GM10847 (cell line): ENCODE results near the gene PPP1R1A.

Experiments
- POLR2A ChIP-seq: IDR thresholded peaks from 2 replicates; pipeline ENCODE4 v1.6.1; 2011; ENCODE audit not compliant: insufficient read length; ENCODE audit errors: extremely low read depth

PPP1R1A gene, protein sequence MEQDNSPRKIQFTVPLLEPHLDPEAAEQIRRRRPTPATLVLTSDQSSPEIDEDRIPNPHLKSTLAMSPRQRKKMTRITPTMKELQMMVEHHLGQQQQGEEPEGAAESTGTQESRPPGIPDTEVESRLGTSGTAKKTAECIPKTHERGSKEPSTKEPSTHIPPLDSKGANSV

DNA sequence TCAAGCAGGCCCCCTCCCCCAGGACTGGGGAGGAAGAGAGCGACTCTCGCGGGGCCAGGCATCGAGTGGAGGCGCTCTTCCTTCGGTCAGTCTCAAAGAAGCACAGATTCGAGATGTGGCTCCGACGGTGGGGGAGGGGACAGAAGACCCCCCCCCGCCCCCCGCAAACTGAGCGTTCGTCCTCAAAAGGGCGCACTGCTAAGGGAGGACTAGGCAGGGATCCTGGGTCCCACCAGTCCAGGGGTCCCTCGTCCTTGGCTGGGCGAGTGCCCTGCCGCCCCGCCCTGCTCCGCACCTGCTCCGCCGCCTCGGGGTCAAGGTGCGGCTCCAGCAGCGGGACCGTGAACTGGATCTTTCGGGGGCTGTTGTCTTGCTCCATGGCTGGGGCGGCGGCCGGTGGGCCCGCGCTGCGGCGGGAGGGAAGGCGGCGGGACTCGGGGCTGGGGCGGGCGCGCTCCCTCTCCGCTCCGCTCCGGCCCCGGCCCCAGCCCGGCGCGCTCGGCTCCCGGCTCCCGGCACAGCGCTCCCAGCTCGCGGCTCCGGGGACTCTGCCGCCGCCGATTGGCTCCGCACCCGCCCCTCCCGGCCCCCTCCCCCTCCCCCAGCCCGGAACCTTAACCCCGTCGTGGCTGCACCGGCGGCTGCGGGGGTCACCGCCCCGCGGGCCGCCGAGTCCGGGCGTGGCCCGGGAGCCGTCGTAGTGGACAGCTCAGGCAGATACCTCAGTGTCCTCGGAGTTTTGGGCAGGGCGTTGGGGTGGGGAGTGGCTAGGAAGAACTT is at the start of gene PPP1R1A:
Gene PPP1R1A (minus strand): TSS at position 550 of the 780 bp plus-strand sequence. CDS start 171 bp downstream, at position 379.
- no peak for TF ChIP-seq POLR2A

DNA sequence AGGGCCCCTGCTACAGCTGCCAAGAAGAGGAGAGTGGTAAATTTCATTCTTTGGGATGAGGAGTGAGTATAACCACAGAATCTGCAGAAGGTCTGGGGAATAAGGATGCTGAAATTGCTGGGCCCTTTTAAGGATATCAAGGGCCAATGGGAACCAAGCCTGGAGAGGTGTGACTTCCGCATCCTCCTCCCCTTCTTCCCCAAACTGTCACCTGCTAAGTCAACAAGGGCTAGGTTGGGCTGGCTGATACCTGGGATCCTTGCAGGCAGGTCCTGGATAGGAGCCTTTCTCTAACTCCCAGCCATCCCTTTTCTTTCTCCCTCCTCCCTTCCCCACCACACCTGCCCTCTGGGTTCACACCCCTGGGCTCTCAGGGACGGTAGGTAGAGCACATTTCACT is 46.3 kb upstream of the PPP1R1A start, which contains the start of gene LACRT:
Gene LACRT (minus strand): TSS at position 101 of the 400 bp plus-strand sequence. CDS start 54 bp downstream, at position 47.
- TF ChIP-seq POLR2A: no peak

DNA sequence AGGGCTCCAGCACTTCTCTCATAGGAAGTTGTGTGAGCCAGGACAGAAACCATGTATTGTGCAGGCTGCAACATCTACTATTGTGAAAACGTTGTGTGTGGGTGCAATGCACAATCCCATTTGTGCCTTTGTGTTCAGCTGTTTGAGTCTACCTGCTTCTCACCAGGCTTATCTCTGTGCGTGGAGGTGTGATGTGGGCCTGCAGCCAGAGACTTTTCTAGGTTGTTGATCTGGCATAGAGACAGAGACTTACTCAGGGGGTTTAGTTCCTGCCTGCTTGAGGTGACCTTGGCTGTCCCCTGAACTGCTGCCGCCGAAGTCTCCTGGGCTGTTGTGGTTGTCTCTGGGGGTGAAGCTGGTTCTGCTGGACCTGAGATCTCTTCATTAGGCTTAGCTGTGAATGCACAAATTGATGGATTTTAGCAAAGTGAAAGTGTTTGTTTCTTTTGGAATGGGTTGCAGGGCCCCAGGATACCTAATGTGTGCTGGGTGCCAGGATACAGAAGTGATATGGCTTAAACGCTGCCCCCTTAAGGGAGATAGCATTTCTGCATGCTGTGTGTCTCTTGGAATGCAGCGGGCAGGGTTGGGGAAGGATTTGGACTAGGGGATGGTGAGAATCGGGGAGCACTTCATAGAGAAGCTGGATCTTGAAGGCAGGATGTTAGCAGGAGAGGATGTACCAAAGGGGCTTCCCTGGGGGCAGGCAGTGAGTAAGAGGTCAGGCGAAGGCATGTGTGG is 43.7 kb upstream of the PPP1R1A start:
- TF ChIP-seq POLR2A: no peak

DNA sequence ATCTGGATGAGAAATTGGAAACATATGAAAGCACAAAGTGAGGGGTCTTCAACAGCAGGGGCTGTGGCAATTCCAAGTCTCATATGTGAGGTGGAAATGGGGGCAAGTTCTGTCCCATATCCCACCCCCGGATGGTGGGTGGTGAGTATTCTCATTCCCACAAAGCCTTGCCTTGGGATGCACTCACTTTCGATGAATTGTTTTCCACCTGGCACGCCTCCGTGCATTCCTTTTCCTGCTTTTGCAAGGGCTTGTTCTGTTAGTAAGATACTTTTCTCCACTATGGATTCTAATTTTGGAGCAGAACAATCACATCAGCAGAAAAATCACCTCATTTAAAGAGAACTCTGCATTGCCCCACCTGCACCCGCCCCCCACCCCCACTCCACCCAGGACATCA is 43.1 kb upstream of the PPP1R1A start:
- TF ChIP-seq POLR2A: no peak

DNA sequence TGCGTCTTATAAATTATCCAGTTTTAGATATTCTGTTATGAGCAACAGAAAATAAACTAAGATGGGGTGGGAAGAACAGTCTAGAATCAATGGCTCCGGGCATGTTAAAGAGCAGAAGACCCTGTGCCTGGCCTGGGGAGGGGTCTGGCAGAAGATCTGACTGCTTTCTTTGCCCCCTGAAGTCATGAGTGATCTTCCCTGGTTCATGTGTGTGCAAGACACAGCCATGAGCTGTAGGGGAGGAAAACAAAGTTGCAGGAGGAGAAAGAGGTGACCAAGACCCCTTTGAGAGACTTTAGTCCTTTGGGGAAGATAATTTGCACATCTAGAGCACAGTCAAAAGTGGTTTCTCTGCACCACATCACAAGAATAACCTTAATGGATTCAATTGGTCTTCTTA is 41.5 kb upstream of the PPP1R1A start:
- TF ChIP-seq POLR2A: no peak

DNA sequence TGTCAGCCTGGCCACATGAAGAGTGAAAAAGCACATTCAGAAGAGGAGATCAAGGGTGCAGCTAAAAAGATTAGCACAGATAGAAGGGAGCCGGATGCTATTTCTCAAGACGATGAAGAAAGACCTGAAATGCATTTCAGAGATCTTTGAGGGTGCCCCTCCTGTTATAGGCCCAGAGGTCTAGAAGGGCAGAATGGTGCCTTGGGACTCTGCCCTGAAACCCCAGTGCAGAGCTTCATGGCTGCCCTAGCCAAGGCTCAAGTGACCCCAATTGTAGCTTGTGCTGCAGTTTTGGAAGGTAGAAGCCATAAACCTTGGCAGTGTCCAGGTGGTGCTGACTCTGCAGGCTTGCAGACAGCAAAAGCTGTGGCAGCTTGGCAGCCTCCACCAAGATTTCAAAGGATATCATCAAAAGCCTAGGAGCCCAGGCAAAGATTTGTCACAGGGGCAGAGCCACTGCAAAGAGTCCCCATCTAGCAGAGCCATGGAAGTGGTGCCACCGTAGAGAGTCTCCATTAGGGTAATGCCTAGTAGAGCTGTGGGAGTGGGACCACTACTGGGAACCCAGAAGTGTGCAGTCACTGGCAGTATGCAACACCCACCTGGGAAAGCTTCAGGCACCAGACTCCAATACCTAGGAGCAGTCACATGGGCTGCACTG is 39.9 kb upstream of the PPP1R1A start:
- TF ChIP-seq POLR2A: no peak

DNA sequence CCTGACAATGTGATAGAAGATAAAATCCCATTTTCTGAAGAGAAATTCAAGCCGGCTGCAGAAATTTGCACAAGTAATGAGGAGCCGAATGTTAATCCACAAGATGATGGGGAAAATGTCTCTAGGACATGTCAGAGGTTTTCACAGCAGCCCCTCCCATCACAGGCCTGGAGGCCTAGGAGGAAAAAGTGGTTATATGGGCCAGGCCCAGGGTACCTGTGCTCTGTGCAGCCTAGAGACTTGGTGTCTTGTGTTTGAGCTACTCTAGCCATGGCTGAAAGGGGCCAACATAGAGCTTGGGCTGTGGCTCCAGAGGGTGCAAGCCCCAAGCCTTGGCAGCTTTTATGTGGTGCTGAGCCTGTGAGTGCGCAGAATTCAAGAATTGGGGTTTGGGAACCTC is 38.8 kb upstream of the PPP1R1A start:
- no peak for TF ChIP-seq POLR2A

DNA sequence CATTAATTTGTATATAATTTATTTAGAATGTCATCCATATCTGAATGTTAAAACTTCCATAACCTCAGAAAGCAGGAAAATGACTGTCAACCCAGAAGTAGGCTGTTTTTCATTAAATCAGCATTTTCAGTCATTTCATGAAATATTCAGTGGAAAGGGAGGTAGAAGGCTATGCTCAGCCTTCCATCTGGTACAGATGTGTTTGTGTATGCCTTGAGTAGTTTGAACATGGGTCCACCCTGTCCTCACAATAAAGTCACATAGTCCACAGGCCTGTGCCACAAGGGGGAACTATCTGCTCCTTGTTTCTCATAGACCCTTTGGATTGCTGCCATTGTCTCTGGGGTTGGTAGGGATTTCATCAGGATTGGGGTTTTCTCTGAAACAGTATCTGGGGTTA is 37.1 kb upstream of the PPP1R1A start:
- TF ChIP-seq POLR2A: no peak

DNA sequence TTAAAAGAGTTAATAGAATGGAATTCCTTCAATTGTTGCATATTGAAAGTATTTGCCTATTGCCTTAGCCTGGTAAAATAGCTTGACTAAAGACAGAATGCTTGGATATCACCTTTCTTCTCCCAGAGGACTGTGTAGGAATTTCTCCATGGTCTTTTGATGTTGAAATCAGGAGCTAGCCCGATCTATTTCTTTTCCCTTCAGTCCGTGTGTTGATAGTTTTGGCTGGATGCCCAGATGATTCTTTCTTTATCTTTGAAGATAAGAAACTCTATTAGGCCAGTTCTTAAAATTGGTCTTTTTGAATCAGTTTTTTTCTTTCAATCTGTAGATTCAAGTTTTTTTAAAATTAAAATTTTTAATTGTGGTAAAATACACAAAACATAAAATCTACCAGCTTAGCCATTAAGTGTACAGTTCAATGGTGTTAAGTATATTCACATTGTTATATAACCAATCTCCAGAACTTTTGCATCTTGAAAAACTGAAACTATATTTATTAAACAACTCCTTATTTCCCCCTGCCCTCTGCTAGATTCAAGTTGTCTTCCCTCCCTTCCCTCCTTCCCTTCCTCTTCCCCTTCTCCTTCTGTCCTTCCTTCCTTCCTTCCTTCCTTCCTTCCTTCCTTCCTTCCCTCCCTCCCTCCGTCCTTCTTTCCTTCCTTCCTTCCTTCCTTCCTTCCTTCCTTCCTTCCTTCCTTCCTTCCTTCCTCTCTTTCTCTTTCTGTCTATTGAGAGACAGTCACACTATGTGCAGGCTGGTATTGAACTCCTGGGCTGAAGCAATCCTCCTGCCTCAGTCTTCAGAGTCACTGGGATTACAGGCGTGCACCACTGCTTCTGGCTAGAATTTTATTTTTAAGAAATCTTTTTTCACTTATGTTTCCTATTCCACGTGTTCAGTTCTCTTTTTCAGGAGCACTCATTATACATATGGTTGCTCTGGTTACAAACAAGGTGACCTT is 36.1 kb upstream of the PPP1R1A start:
- TF ChIP-seq POLR2A: no peak

DNA sequence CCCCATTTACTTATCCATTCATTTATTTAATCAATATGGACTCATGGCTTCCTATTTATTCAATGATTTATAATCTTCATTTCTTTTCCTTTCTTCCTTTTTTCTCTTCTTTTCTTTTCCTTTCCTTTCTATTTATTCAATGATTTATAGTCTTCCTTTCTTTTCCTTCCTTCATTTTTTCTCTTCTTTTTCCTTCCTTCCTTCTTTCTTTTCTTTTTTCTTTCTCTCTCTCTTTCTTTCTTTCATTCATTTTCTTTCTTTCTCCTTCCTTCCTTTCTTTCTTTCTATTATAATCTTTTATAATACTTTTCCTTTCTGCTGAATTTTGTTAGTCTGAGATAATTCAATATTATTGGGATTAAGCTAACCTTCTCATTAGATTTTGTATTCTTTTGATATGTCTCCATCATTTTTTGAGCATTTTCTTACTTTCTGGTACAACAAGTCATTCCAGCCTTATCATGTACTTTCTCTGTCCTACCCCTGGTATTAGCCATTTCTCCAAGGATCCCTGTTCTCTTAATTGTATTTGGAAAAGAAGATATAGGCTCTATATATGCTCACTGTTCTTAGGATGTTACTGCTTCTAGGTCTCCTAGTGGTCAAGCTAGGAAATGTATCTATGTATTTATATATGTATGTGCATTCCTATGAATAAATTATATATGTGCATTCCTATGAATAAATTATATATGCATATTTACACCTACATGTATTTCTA is 34.2 kb upstream of the PPP1R1A start:
- TF ChIP-seq POLR2A: no peak

DNA sequence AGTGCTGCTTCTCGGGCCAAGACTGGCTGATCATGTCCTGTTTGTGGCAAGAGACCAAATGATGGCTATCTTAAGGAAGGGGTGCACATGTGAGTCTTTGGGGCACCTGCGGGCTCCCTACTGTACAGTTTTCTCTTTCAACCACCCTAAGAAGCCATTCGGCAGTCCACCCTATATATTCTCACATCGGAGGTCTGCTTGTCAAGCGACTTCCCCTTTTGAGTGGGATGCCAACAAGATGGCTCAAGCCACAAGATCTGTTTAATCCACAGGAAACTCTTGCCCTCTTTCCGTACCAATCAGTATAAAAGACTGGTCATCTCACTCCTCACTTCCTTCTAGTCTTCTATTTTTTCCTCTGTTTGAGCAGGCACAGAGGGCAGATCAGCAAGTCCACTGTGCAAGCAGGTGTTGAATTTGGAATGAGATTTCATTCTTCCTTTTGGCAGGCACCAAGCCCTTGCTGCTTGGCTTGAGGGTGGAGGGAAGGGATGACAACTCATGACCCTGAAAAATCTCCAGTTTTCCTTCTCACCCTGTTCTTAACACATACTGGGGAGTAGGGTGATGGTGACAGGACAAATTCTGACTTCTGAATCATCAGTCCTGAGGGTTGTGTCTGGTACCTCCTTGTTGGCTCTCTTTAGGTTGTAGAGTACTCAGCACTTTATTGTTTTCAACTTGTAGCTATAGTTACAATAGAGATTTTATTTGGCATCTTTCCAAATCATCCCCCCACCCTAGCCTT is 28.6 kb upstream of the PPP1R1A start:
- TF ChIP-seq POLR2A: no peak

DNA sequence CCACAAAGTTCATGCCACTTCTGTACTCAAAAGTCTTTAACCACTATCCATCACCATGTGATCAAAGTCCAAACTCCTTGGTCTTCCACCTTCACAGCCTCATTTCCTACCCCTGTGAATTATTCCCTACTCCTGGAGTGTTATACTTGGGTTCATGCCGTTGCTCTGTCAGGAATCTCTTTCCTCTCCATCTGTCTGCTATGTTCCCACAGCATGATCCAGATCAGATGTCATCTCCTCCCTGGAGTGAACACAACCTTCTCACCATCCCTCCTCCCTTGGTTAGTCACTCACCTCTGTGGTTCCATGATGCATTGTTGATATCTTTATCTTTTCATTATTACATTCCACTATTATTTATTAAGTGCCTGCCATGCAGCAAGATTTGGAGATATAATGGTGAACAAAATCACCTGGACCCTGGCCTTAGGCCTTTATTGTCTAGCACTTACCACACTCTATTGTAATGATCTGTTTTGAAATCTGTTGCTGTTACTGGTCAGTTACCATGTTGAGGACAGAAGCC is 23.8 kb upstream of the PPP1R1A start:
- no peak for TF ChIP-seq POLR2A

DNA sequence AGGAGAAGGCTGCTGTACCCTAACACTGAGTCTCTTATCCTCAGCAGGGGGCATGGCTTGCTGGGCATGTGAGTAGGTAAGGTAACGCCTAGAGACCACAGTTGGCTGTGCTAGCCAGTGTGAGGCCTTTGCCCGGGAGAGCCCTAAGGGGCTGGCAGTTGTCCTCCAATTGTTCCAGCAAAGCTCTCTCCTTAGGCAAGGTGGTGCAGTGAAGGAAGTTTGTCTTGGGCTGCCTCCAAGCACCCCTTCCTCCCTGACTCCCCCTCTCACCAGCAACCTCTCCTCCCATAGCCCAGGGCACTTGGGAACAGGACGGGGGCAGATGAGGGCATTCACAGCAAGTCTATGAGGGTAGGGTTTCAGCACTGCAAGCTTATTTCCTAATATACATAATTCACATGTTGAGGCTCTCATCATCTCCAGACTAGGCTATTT is 23.3 kb upstream of the PPP1R1A start:
- no peak for TF ChIP-seq POLR2A
